ENCODE results near the gene LRRC10B.

- no peak for TF ChIP-seq CTCF (IDR thresholded peaks at IDR 0.05)
- TF ChIP-seq POLR2A (IDR thresholded peaks at IDR 0.05), result no peak
Measured at GRCh38 chr11:61514050-61514917, 5.7 kb downstream of the LRRC10B start.
